UCSD-AML1 (cell line): Measurements from ENCODE around the gene STK10.

Experiments used
- DNase-seq: peaks from one replicate; lab custom pipeline; 2025; ENCODE audit not compliant: unreplicated experiment; lab: John Stamatoyannopoulos, UW

STK10 gene

GRCh38 chr5:172110921-172111851 is 76.8 kb downstream of the STK10 start:
- DNase-seq: peak; percentile 85

- peak; percentile 69 for DNase-seq
Observed at GRCh38 chr5:172110260-172110815, 77.7 kb downstream of the STK10 start.

DNA sequence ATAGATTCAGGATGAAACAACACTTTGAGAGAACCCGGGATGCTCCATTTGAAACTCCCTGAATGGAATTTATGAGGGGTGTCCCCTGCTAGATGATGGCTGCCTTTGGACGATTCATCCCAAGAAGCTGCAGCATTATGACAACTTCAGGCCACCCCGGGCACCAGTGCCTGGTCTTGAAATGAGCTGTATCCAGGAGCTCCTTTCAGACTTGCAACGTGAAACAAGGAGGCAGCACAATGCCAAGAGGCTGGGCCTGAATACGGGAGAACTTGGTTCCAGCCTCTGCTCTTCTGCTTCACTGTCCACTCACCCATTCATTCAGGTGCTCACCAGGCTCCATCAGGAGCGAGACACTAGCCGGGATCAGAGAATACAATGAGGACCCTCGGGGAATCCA is 78.3 kb downstream of the STK10 start:
- no peak for DNase-seq

DNA sequence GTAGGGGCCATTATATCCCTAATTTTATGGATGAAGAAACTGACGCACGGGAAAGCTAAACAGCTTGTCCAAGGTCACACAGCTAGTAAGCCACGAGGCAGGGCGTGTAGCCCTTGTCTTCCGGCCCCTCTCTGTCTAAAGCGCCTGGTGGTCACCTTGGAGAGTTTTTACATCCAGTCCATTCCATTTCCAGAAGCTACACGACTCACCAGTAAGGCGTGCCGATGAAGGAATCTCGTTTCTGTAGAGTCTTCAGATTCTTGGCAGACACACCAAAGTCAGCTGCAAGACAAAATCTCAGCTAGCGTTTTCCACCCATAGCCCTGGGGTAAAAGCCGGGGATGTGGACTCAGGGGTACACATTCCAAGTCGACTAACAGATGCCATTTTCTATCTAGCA is 80.5 kb downstream of the STK10 start:
- no peak for DNase-seq

DNA sequence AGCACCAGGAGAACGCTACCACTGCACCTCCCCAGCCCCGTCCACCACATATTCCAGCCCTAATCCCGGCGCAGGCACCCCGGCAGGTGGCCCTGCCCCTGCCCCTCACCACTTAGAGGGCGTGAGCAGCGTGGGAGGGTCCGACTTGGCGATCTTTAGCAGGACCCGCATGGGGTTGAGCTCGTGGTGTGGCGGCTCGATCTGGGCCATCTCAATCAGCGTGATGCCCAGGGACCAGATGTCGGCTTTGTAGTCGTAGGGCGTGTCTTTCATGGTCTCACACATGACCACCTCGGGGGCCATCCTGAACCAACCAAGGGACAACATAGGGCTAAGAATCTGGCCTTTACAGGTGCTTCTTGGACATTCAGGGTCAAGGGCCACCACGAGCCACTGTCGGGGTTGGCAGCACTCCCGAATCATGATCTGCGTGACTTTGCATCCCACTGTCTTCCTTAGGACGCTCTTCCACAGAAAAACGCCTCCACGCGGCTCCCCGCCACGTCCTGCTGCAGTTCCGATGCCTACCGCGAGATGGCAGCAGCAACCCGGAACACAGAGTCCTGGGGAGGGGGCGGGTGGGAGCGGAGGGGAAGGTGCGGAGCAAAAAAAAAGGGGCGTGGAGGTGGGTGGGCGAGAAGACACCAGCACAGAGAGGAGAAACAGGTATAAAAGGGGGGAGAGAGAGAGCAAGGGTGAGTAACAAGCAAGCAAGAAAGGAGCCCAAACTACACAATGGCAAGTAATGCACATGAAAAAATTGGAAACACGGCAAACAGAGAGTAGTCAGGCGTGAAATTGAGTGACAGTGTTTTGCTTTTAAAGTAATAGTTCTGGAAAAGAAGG is 81.3 kb downstream of the STK10 start:
- DNase-seq: peak; percentile 67

DNA sequence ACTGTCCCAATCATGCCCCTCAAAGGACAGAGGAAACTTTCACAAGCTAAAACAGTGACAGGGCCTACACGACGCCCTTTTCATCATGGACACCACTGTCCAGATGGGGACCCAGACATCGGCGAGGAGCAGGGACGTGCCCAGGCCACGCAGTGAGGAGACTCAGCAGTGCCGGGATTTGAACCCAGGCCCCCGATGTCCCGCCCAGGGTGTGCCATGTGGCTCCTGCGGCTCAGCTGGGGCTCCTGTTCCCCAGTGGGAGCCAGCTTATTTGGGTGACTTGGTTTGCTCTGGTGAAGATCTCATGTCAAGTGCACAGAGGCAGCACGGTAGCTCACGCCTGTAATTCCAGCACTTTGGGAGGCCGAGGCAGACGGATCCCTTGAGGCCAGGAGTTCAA is 82.2 kb downstream of the STK10 start:
- no peak for DNase-seq

DNA sequence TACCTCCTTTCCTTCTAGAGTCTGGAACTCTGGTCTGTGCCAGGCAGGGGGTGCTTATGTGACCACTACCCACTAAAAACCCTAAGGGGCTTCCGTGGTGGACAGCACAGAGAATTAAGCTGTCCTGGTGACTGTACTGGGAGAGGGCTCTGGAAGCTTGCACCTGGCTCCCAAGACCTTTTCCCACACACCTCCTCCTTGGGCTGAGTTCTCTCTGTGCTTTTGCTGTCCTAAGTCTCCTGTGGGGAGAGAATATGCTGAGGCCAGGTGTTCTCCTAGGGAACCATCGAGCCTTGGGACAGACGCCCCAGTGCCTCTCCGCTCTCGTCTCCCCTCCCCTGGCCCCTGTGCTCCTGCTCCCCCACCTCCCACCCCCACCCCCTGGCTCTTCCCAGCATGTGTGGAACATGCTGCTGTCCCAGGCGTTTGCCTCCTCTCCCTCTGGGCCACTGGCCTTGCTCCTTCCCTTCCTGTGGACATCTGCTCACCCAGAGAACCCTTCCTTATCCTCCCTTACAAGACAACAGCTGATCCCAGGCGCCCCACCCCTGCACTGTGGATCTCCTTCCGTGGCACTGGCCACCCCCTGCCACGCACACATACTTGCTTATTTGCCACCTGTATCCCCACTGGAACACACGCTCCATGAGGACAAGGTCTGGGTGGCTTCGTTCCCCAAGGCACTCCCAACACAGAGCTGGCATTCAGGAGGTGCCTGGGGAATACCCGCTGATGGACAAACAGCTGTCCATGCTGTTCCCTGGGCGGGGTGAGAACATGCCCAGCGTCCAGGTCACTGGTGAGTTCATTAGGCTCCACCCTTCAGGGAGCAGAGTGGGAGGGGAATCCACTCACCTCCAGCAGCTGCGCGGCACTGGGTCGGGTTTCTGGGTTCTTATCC is 83.0 kb downstream of the STK10 start:
- no peak for DNase-seq

DNA sequence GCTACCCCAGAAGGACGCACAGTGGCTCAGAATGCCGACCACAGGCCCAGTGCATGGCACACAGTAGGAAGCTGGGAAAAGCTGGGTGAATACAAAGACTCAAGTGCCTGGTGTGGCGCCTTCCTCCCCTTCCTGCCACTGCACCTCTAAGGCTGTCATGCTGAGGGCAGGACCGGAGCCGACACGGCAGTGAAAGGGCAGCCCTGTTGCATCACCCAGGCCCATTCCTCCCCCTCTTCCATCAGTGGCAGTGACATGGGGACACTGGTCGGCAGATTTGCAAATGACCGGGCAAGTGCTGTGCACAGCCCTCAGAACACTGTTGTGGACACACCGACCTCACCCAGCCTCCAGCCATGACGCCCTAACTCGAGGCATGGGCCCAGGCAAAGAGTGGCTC is 84.0 kb downstream of the STK10 start:
- DNase-seq: peak; percentile 37

DNA sequence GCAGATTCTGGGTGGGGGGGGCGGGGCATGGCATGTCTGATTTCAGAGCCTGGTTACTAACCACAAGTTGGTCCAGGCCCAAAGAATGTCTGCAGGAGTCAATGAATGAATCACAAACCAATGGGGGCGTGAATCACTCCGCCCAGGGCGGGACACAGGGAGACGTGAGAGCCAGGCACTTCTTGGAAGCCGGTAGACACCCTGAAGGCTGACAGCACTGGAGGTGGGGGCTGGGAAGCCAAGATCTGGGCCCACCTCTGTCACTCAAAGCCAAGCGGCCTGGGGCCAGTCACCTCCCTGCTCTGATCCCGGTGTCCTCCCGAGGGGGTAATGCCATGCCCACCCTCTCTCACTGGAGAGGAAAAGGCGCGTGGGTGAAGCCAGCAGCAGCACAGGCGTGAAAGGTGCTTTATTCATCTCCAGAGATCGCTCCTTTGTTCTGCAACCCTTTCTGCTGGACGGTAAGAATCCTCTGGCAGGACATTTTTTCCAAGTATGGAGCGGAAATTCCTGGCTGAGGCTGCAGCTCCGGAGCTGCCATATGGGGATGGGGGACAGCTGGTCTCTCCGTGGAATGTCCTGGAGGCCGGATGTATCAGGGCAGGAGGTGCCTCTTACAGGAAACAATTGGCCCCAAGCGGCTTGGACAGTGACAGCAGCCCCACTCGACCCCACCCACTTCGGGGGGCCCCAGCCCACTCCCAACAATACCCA is 85.0 kb downstream of the STK10 start:
- DNase-seq: no peak

DNA sequence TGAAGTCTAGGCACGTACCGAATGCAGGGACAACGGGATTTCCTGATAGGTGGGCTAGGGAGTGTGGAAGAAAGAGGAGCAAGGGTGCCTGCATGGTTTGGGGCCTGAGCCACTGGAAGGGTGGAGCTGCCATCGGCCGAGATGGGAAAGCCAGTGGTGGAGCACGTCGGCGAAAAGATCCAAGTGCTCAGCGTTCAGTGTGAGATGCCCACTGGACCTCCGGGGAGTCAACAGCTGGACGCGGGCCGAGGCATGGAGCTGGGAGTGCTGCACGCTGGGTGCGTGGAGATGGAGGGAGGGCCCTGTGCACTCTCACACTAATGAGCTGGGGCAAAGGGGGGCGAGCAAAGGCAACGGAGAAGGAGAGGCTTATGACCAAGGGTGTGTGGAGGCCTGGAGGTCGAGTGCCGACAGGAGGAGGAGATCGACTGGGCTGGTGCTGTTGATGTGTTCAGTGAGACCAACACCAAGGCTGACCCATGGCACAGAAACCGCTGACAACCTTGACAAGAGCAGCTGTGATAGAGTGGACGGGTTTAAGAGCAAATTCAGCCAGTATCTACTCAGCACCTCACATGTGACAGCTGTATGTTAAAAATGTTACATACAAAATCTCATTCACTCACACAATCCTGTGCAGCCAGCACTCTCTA is 85.7 kb downstream of the STK10 start:
- no peak for DNase-seq

DNA sequence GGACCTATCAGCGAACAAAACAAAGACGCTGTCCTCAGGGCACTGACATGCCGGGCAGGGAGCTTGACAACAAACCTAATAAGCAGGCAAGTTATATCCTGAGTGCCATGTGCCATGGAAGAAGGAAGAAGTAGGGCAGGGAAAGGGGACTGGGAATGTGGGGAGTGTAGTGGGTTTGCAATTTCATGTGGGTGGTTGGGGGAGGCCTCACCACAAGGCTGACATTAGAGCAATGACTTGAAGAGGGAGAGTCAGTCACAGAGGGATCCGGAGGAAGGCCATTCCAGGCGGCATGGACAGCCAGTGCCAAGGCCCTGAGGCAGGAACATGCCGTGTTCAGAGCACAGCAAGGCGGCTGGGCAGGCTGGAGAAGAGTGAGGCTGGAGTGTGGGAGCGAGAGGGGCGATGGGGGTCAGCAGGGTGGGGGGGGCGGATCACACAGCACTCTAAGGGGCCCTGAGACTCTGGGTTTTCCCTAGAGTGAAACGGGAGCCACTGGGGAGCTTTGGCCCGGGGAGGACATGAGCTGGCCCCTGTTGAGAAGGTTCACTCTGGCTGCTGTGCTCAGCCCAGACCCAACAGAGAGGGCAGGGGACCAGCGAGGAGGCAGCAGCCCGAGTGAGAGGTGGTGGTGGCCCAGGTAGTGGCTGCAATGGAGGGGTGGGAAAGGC is 86.3 kb downstream of the STK10 start:
- DNase-seq: no peak

DNA sequence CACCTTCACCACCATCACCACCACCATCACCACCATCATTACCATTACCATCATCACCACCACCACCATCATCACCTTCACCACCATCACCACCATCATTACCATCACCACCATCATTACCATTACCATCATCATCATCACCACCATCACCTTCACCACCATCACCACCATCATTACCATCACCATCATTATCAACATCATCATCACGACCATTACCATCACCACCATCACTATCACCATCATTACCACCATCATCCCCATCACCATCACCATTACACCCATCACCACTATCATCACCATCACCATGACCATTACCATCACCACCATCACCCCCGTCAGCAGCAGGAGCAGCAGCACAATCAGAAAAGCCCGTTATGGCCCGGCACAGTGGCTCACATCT is 89.1 kb downstream of the STK10 start:
- no peak for DNase-seq

DNA sequence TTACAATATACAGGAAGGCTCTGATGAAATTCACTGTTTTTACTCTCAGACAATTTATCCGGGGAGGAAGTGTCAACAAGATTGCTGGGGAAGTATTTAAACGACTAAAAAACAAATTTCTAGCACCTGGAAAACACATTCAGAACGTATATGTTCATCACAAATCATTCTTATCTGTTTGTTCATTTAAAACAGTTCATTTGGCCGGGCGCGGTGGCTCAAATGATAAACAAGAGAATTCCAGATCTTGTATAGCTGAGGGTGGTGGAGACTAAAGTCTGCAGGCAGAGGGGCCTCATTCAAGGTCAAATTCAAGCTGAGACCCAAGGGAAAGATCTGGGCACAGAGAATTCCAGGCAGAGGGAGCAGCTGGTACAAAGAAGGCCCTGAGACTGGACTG is 90.0 kb downstream of the STK10 start:
- no peak for DNase-seq

DNA sequence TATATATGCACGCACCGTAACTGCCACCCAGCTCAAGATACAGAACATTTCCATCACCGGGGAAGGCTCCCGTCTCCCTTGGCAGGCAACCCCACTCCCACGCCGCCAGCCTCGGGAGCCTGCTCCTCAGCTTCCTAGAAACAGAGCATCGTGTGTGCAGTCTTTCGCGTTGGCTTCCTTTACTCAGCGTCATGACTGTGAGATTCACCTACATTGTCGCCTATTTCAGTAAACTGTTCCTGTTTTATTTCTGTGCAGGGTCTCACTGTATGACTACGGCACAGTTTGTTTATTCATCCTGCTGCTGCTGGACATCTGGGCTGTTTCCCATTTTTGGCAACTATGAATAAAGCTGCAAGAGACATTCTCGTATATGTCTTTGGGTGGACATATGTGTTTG is 90.7 kb downstream of the STK10 start:
- no peak for DNase-seq

DNA sequence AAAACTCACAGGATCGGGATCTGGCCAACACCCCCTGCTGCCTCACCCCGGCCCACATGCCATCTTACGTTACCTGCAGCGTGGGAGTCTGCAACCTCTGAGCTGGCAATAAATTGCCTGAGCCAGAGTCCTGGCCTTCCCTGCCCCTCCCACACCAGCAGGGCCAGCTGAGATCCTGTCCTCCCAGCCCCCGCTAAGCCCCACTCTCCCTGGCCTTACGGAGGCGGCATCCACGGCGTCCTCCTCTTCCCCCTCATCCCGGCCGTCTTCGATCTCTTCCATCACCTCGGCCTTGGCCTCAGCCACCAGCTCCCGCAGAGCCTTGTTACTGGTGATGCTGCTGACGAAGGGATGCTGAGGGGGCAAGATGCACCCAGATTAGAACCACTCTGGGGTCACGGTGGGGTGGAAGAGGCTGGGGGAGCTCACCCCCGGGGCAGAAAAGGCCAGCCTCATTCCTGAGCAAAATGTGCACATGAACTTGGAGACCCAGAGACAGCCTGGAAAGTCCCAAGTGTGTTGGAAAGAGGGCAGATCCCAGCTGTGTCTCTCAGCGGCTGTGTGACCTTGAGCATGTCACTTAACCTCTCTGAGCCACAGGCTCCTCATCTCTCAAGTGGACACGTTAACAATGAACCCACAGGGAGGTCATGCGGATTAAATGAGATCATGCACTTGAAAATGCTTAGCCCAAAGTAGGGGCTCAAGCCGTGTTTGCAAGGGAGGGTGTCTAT is 91.7 kb downstream of the STK10 start:
- DNase-seq: no peak

DNA sequence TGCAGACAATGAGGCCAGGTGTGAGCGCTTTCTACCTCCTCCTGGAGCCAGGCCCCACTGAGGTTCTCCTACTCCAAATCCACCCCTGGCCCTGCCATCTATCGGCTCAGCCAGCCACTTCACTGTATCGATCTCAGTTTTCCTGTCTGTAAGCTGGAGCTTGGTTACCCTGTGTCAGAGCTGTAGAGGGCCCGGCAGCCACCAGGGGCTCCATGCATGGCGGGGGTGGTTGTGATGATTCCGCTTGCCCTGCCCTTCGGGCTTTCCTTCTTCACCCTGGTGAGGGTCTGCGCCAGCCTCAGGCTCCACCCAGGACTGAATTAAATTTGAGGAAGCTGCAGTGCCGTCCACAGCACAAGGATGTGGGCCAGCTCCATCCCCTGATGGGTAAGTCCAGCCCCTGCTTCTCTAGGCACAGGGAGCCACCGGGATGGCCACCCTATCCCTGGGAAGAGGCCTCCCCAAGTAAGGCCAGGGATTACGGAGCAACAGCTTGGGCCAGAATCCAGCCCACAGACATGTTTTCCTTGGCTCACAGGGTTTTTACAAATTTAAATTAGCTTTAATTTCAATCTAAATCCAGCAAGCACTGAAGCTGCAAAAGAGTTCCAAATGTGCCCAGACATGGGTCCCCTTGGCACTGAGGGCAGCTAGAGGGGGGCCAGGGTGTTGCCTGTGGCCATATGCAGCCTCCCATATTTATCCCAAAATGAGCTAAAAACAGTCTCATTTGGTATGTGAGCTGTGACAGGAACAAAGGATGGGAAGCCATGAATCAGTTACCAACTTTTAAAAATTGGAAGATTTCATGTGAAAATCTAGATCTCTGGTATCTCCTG is 92.4 kb downstream of the STK10 start:
- DNase-seq: no peak

DNA sequence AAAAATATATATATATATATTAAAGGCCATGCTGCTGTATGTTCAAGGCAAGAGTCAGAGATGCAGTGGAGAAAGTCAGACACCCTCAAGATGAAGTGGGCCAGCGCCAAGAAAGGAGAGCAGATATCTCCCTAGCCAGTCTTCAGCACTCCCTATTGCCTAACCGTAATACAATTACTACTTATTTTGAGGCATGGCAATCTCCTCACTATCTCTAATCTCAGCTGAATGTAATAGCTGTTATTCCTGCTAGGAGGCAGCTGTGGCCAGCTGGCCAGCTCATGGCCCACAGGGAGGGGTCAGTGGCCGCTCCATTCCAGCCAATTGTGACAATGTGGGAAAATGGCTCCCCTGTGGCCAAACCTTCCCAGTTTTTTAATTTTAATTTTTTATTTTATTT is 94.1 kb downstream of the STK10 start:
- no peak for DNase-seq

GRCh38 chr5:172093559-172093958 is 94.5 kb downstream of the STK10 start:
- no peak for DNase-seq
